T follicular helper cell (primary cell): ENCODE measurements around the gene HSPH1.
"Not testable (repeated sequence)": the region's sequence is repeated elsewhere in the genome, so short reads cannot be mapped to it uniquely, and the experiment has no call there.

ENCODE experiments used
- DNase-seq: peaks from one replicate; pipeline ENCODE4 v3.0.0-alpha.2; 2020; ENCODE audit warnings: low read depth

Gene HSPH1

GRCh38 chr13:31177813-31178495 lies 16.2 kb upstream of the HSPH1 start:
- not testable (repeated sequence) for DNase-seq

GRCh38 chr13:31175847-31176532 lies 14.3 kb upstream of the HSPH1 start:
- no peak for DNase-seq

GRCh38 chr13:31174018-31174417 lies 12.3 kb upstream of the HSPH1 start:
- DNase-seq = no peak

GRCh38 chr13:31172535-31172934 lies 10.8 kb upstream of the HSPH1 start:
- no peak for DNase-seq

GRCh38 chr13:31172001-31172400 lies 10.3 kb upstream of the HSPH1 start:
- DNase-seq = no peak

GRCh38 chr13:31168736-31169135 lies 7.0 kb upstream of the HSPH1 start:
- no peak for DNase-seq

GRCh38 chr13:31168166-31168565 lies 6.5 kb upstream of the HSPH1 start:
- DNase-seq = no peak

GRCh38 chr13:31167490-31167889 lies 5.8 kb upstream of the HSPH1 start:
- DNase-seq = no peak

- no peak for DNase-seq
Measured at GRCh38 chr13:31166591-31166990, 4.9 kb upstream of the HSPH1 start.

- DNase-seq = peak; percentile 96
Measured at GRCh38 chr13:31162151-31163008, 676 bp upstream of the HSPH1 start.

GRCh38 chr13:31160857-31161556 lies 697 bp downstream of the HSPH1 start:
- peak; percentile 30 for DNase-seq

- no peak for DNase-seq
Measured at GRCh38 chr13:31159306-31159705, 2.4 kb downstream of the HSPH1 start.

- DNase-seq = no peak
Measured at GRCh38 chr13:31154939-31155338, 6.8 kb downstream of the HSPH1 start.

- DNase-seq = no peak
Measured at GRCh38 chr13:31151837-31152236, 9.9 kb downstream of the HSPH1 start.

- DNase-seq = no peak
Measured at GRCh38 chr13:31150315-31150985, 11.3 kb downstream of the HSPH1 start.

- no peak for DNase-seq
Measured at GRCh38 chr13:31149604-31150003, 12.1 kb downstream of the HSPH1 start.

GRCh38 chr13:31145417-31145816 lies 16.3 kb downstream of the HSPH1 start:
- no peak for DNase-seq

GRCh38 chr13:31138515-31138914 lies 23.2 kb downstream of the HSPH1 start:
- DNase-seq = no peak

GRCh38 chr13:31136724-31137123 lies 25.0 kb downstream of the HSPH1 start:
- DNase-seq = no peak

- DNase-seq = no peak
Measured at GRCh38 chr13:31134039-31134711, 27.5 kb downstream of the HSPH1 start.

GRCh38 chr13:31133621-31134020 lies 28.1 kb downstream of the HSPH1 start:
- DNase-seq = no peak
